Smooth muscle cell (in vitro differentiated cells): ENCODE measurements around the gene AP3D1. TPM values are rescaled to one million over a fixed set of nuclear protein-coding genes. Genes with fewer than 3 reads are reported as not detected.

Source experiments
- DNase-seq: peaks from one replicate; lab custom pipeline; 2025; ENCODE audit not compliant: unreplicated experiment; lab: John Stamatoyannopoulos, UW
- H2AFZ ChIP-seq: fragments of 200-600 bp; sonication (generic); 2 replicates; pipeline ENCODE4 v1.6.0; 2016; ENCODE audit warnings: antibody characterized with exemption, low read depth, mild to moderate bottlenecking
- H3F3A ChIP-seq: fragments of 200-600 bp; sonication (generic); 2 replicates; pipeline ENCODE4 v1.6.0; 2017; ENCODE audit warnings: antibody characterized with exemption, low read depth
- H3K27ac ChIP-seq: fragments of 200-600 bp; sonication (generic); 2 replicates; pipeline ENCODE4 v1.5.1; 2016; ENCODE audit warnings: low read depth, mild to moderate bottlenecking
- H3K27me3 ChIP-seq: fragments of 200-600 bp; sonication (generic); 2 replicates; pipeline ENCODE4 v1.6.1; 2016; ENCODE audit warnings: low read depth, mild to moderate bottlenecking
- H3K36me3 ChIP-seq: fragments of 200-600 bp; sonication (generic); 2 replicates; pipeline ENCODE4 v1.5.1; 2016; ENCODE audit warnings: low read depth
- H3K4me1 ChIP-seq: fragments of 200-600 bp; sonication (generic); 2 replicates; pipeline ENCODE4 v1.5.1; 2016; ENCODE audit warnings: low read depth
- H3K4me2 ChIP-seq: fragments of 200-600 bp; sonication (generic); 2 replicates; pipeline ENCODE4 v1.6.0; 2016; ENCODE audit warnings: mild to moderate bottlenecking
- H3K4me3 ChIP-seq: fragments of 200-600 bp; sonication (generic); 2 replicates; pipeline ENCODE4 v1.5.1; 2016; ENCODE audit warnings: mild to moderate bottlenecking
- H3K79me2 ChIP-seq: fragments of 200-600 bp; sonication (generic); 2 replicates; pipeline ENCODE4 v1.6.0; 2016; ENCODE audit warnings: low read depth, mild to moderate bottlenecking
- H3K9ac ChIP-seq: fragments of 200-600 bp; sonication (generic); 2 replicates; pipeline ENCODE4 v1.6.0; 2016; ENCODE audit warnings: low read depth
- H3K9me3 ChIP-seq: fragments of 200-600 bp; sonication (generic); replicated peaks from 2 replicates; pipeline ENCODE4 v1.5.1; 2016; ENCODE audit warnings: low read depth
- H4K20me1 ChIP-seq: fragments of 200-600 bp; sonication (generic); 2 replicates; pipeline ENCODE4 v1.6.0; 2016; ENCODE audit warnings: low read depth
- CTCF ChIP-seq: fragments of 200-600 bp; sonication (generic); IDR thresholded peaks from 2 replicates; pipeline ENCODE4 v1.5.1; 2017; ENCODE audit warnings: borderline replicate concordance, mild to moderate bottlenecking, antibody characterized with exemption; ENCODE audit not compliant: insufficient read depth, poor library complexity, severe bottlenecking
- WGBS: methylation state at CpG from one replicate; pipeline ENCODE4 v1.1.7; 2016; ENCODE audit warnings: low lambda C conversion rate; 5-methylcytosine and 5-hydroxymethylcytosine counted together
- polyA plus RNA-seq: library from polyadenylated mRNA; unstranded; fragments of >200 nt; fragmentation: Nextera tagmentation; extraction: Ambion mirVana; gene quantifications from 2 replicates; pipeline ENCODE4 v1.2.1, GENCODE V29; 2016
- total RNA-seq: library from RNA; depleted of rRNA; stranded (reverse); fragments of >200 nt; gene quantifications from 2 replicates; pipeline ENCODE4 v1.2.3, GENCODE V29; 2014

Gene AP3D1
- total and polyA plus RNA-seq, 2 experiments from 2014 or later = 66.2 to 81.0 TPM

- WGBS = 97% methylated on average over 44 of the region's 44 CpGs
- TF ChIP-seq CTCF = no peak
- Histone ChIP-seq H3K4me2 (no peak overlapping the region), H4K20me1 (peaks cover 25% of the 10 kb centered on the region), H3K36me3 (no peaks in the 10 kb centered on the region), H3F3A (no peaks in the 10 kb centered on the region), H3K9me3 (no peaks in the 10 kb centered on the region), H2AFZ (no peak overlapping the region), H3K27me3 (no peaks in the 10 kb centered on the region), H3K4me3 (no peak overlapping the region), H3K4me1 (no peaks in the 10 kb centered on the region), H3K27ac (no peak overlapping the region), H3K79me2 (peaks cover 7% of the 10 kb centered on the region), H3K9ac (no peak overlapping the region)
- no peak for DNase-seq
Observed at GRCh38 chr19:2077833-2078619, 73.3 kb downstream of the AP3D1 start.

GRCh38 chr19:2077398-2077797 lies 74.0 kb downstream of the AP3D1 start:
- Histone ChIP-seq H4K20me1 (peaks cover 19% of the 10 kb centered on the region), H3K36me3 (peaks cover 2% of the 10 kb centered on the region), H3K9me3 (no peaks in the 10 kb centered on the region), H2AFZ (no peak overlapping the region), H3K4me2 (no peak overlapping the region), H3K27ac (no peak overlapping the region), H3K9ac (no peak overlapping the region), H3K27me3 (no peaks in the 10 kb centered on the region), H3K4me1 (no peaks in the 10 kb centered on the region), H3K79me2 (peaks cover under 1% of the 10 kb centered on the region), H3K4me3 (no peak overlapping the region), H3F3A (no peaks in the 10 kb centered on the region)
- DNase-seq = no peak
- 95% methylated on average over 7 of the region's 7 CpGs for WGBS
- TF ChIP-seq CTCF = no peak

- no peaks in the 10 kb centered on the region for H3K4me1 ChIP-seq
- peaks cover 11% of the 10 kb centered on the region for H4K20me1 ChIP-seq
- no peak overlapping the region for H2AFZ ChIP-seq
- H3F3A ChIP-seq = no peaks in the 10 kb centered on the region
- H3K36me3 ChIP-seq = peaks cover 5% of the 10 kb centered on the region
- H3K9me3 ChIP-seq = no peaks in the 10 kb centered on the region
- no peak for TF ChIP-seq CTCF
- no peaks in the 10 kb centered on the region for H3K79me2 ChIP-seq
- H3K27ac ChIP-seq = no peak overlapping the region
- 98% methylated on average over 32 of the region's 32 CpGs for WGBS
- no peak overlapping the region for H3K9ac ChIP-seq
- no peak overlapping the region for H3K4me3 ChIP-seq
- H3K27me3 ChIP-seq = no peaks in the 10 kb centered on the region
- DNase-seq = no peak
- H3K4me2 ChIP-seq = no peak overlapping the region
Observed at GRCh38 chr19:2076526-2076944, 74.8 kb downstream of the AP3D1 start.
